ENCODE results near the gene UBE2H.

The UBE2H gene

GRCh38 chr7:129803546-129804081, 149.1 kb downstream of the UBE2H start:
- no peak overlapping the region for H3K4me3 ChIP-seq (ENCODE audit: insufficient read depth, low read length, poor library complexity, severe bottlenecking)
- no peak overlapping the region for H3K27ac ChIP-seq (ENCODE audit: low read depth, low read length)
- no peaks in the 10 kb centered on the region for H4K20me1 ChIP-seq (ENCODE audit: low read depth, low read length)
- no peaks in the 10 kb centered on the region for H3F3A ChIP-seq (ENCODE audit: insufficient read depth)
- H3K9me2 ChIP-seq (replicated peaks; ENCODE audit: insufficient read depth, low read length) = no peaks in the 10 kb centered on the region
- no peak overlapping the region for H3K9ac ChIP-seq (ENCODE audit: low read length)
- H3K79me2 ChIP-seq (ENCODE audit: insufficient read depth, low read length) = no peaks in the 10 kb centered on the region
- H3K4me2 ChIP-seq (ENCODE audit: low read depth, low read length, poor library complexity, severe bottlenecking) = no peak overlapping the region
- no peak overlapping the region for H2AFZ ChIP-seq (ENCODE audit: low read depth, low read length, severe bottlenecking)
- no peak for TF ChIP-seq CTCF (IDR thresholded peaks at IDR 0.05; ENCODE audit: insufficient read depth, low read length, poor library complexity, severe bottlenecking)
- TF ChIP-seq EZH2phosphoT487 (conservative IDR thresholded peaks at IDR 0.05; ENCODE audit: low read length) = no peak
- H3K36me3 ChIP-seq (ENCODE audit: low read length) = no peaks in the 10 kb centered on the region
- no peaks in the 10 kb centered on the region for H3K9me3 ChIP-seq (ENCODE audit: insufficient read depth, low read length)
- no peaks in the 10 kb centered on the region for H3K27me3 ChIP-seq (ENCODE audit: low read length)

- Histone ChIP-seq H3K27me3 (ENCODE audit: low read length) (no peaks in the 10 kb centered on the region), H3F3A (ENCODE audit: insufficient read depth) (no peaks in the 10 kb centered on the region), H3K36me3 (ENCODE audit: low read length) (no peaks in the 10 kb centered on the region), H3K9me2 (replicated peaks; ENCODE audit: insufficient read depth, low read length) (no peaks in the 10 kb centered on the region), H3K9ac (ENCODE audit: low read length) (no peak overlapping the region), H3K9me3 (ENCODE audit: insufficient read depth, low read length) (no peaks in the 10 kb centered on the region), H3K79me2 (ENCODE audit: insufficient read depth, low read length) (no peaks in the 10 kb centered on the region), H3K27ac (ENCODE audit: low read depth, low read length) (no peak overlapping the region), H2AFZ (ENCODE audit: low read depth, low read length, severe bottlenecking) (no peak overlapping the region), H4K20me1 (ENCODE audit: low read depth, low read length) (no peaks in the 10 kb centered on the region), H3K4me2 (ENCODE audit: low read depth, low read length, poor library complexity, severe bottlenecking) (no peak overlapping the region), H3K4me3 (ENCODE audit: insufficient read depth, low read length, poor library complexity, severe bottlenecking) (no peak overlapping the region)
- TF ChIP-seq CTCF (IDR thresholded peaks at IDR 0.05; ENCODE audit: insufficient read depth, low read length, poor library complexity, severe bottlenecking) (no peak), EZH2phosphoT487 (conservative IDR thresholded peaks at IDR 0.05; ENCODE audit: low read length) (no peak)
These were observed 150.9 kb downstream of the UBE2H start for GRCh38 chr7:129801882-129802281.

- Histone ChIP-seq H2AFZ (ENCODE audit: low read depth, low read length, severe bottlenecking) (no peak overlapping the region), H3K9me2 (replicated peaks; ENCODE audit: insufficient read depth, low read length) (no peaks in the 10 kb centered on the region), H3K79me2 (ENCODE audit: insufficient read depth, low read length) (no peaks in the 10 kb centered on the region), H3K4me2 (ENCODE audit: low read depth, low read length, poor library complexity, severe bottlenecking) (no peak overlapping the region), H3K9ac (ENCODE audit: low read length) (no peak overlapping the region), H3F3A (ENCODE audit: insufficient read depth) (no peaks in the 10 kb centered on the region), H3K4me3 (ENCODE audit: insufficient read depth, low read length, poor library complexity, severe bottlenecking) (no peak overlapping the region), H3K9me3 (ENCODE audit: insufficient read depth, low read length) (no peaks in the 10 kb centered on the region), H3K27ac (ENCODE audit: low read depth, low read length) (no peak overlapping the region), H3K27me3 (ENCODE audit: low read length) (no peaks in the 10 kb centered on the region), H3K36me3 (ENCODE audit: low read length) (no peaks in the 10 kb centered on the region), H4K20me1 (ENCODE audit: low read depth, low read length) (no peaks in the 10 kb centered on the region)
- TF ChIP-seq CTCF (IDR thresholded peaks at IDR 0.05; ENCODE audit: insufficient read depth, low read length, poor library complexity, severe bottlenecking) (no peak), EZH2phosphoT487 (conservative IDR thresholded peaks at IDR 0.05; ENCODE audit: low read length) (no peak)
These were observed 151.9 kb downstream of the UBE2H start for GRCh38 chr7:129800901-129801300.
